ENCODE data around the gene MIR17HG.

The MIR17HG gene

GRCh38 chr13:91347202-91347995, at the start of gene MIR17HG:
TSS of gene MIR17HG (plus strand) at chr13:91347687.
- peak; percentile 93 for DNase-seq
- Mint-ChIP-seq H3K27ac (peak within 1 kb of the TSS; percentile 99), H3K27me3 (no peaks in the 10 kb centered on the region), H3K4me1 (ENCODE audit: low read depth) (peaks cover 49% of the 10 kb centered on the region), H3K4me3 (peak within 1 kb of the TSS; percentile 94), H3K36me3 (ENCODE audit: low read depth) (peaks cover 40% of the 10 kb centered on the region), H3K9me3 (no peaks in the 10 kb centered on the region)

GRCh38 chr13:91298060-91298459, 49.4 kb upstream of the MIR17HG start:
- Mint-ChIP-seq H3K4me1 (ENCODE audit: low read depth) (no peaks in the 10 kb centered on the region), H3K27me3 (peaks cover 19% of the 10 kb centered on the region), H3K27ac (no peak overlapping the region), H3K36me3 (ENCODE audit: low read depth) (no peaks in the 10 kb centered on the region), H3K9me3 (no peaks in the 10 kb centered on the region), H3K4me3 (no peak overlapping the region)
- no peak for DNase-seq

- Mint-ChIP-seq H3K27ac (no peak overlapping the region), H3K4me1 (ENCODE audit: low read depth) (peaks cover 3% of the 10 kb centered on the region), H3K9me3 (no peaks in the 10 kb centered on the region), H3K36me3 (ENCODE audit: low read depth) (no peaks in the 10 kb centered on the region), H3K27me3 (peaks cover 12% of the 10 kb centered on the region), H3K4me3 (no peak overlapping the region)
- no peak for DNase-seq
These were observed 45.4 kb upstream of the MIR17HG start for GRCh38 chr13:91302111-91302510.

GRCh38 chr13:91303031-91303430, 44.5 kb upstream of the MIR17HG start:
- no peaks in the 10 kb centered on the region for H3K36me3 Mint-ChIP-seq (ENCODE audit: low read depth)
- peaks cover 12% of the 10 kb centered on the region for H3K27me3 Mint-ChIP-seq
- no peaks in the 10 kb centered on the region for H3K9me3 Mint-ChIP-seq
- no peak overlapping the region for H3K27ac Mint-ChIP-seq
- DNase-seq: no peak
- peaks cover 5% of the 10 kb centered on the region for H3K4me1 Mint-ChIP-seq (ENCODE audit: low read depth)
- H3K4me3 Mint-ChIP-seq: no peak overlapping the region

- Mint-ChIP-seq H3K36me3 (ENCODE audit: low read depth) (no peaks in the 10 kb centered on the region), H3K9me3 (no peaks in the 10 kb centered on the region), H3K27ac (no peak overlapping the region), H3K27me3 (peaks cover 7% of the 10 kb centered on the region), H3K4me3 (no peak overlapping the region), H3K4me1 (ENCODE audit: low read depth) (peaks cover 5% of the 10 kb centered on the region)
- no peak for DNase-seq
These were observed 42.7 kb upstream of the MIR17HG start for GRCh38 chr13:91304741-91305140.

- no peak for DNase-seq
- Mint-ChIP-seq H3K9me3 (no peaks in the 10 kb centered on the region), H3K27me3 (peaks cover 7% of the 10 kb centered on the region), H3K4me3 (no peak overlapping the region), H3K4me1 (ENCODE audit: low read depth) (peaks cover 5% of the 10 kb centered on the region), H3K27ac (no peak overlapping the region), H3K36me3 (ENCODE audit: low read depth) (no peaks in the 10 kb centered on the region)
These were observed 41.8 kb upstream of the MIR17HG start for GRCh38 chr13:91305652-91306051.

GRCh38 chr13:91307887-91308286, 39.6 kb upstream of the MIR17HG start:
- Mint-ChIP-seq H3K27me3 (peaks cover 4% of the 10 kb centered on the region), H3K9me3 (no peaks in the 10 kb centered on the region)

GRCh38 chr13:91308299-91308698, 39.2 kb upstream of the MIR17HG start:
- no peaks in the 10 kb centered on the region for H3K9me3 Mint-ChIP-seq
- H3K27me3 Mint-ChIP-seq: peaks cover 7% of the 10 kb centered on the region
- no peak overlapping the region for H3K4me3 Mint-ChIP-seq
- H3K36me3 Mint-ChIP-seq (ENCODE audit: low read depth): no peaks in the 10 kb centered on the region
- no peak overlapping the region for H3K27ac Mint-ChIP-seq
- peaks cover 17% of the 10 kb centered on the region for H3K4me1 Mint-ChIP-seq (ENCODE audit: low read depth)
- no peak for DNase-seq

More at GRCh38 chr13:91307887-91308286, 39.6 kb upstream of the MIR17HG start:
- H3K4me1 Mint-ChIP-seq (ENCODE audit: low read depth): peaks cover 13% of the 10 kb centered on the region
- DNase-seq: no peak
- H3K36me3 Mint-ChIP-seq (ENCODE audit: low read depth): no peaks in the 10 kb centered on the region
- H3K4me3 Mint-ChIP-seq: no peak overlapping the region
- no peak overlapping the region for H3K27ac Mint-ChIP-seq

- peaks cover 21% of the 10 kb centered on the region for H3K27me3 Mint-ChIP-seq
- peaks cover 20% of the 10 kb centered on the region for H3K4me1 Mint-ChIP-seq (ENCODE audit: low read depth)
- DNase-seq: no peak
- H3K4me3 Mint-ChIP-seq: no peak overlapping the region
- no peaks in the 10 kb centered on the region for H3K9me3 Mint-ChIP-seq
- no peaks in the 10 kb centered on the region for H3K36me3 Mint-ChIP-seq (ENCODE audit: low read depth)
- H3K27ac Mint-ChIP-seq: no peak overlapping the region
These were observed 36.0 kb upstream of the MIR17HG start for GRCh38 chr13:91311491-91311890.

GRCh38 chr13:91312324-91312723, 35.2 kb upstream of the MIR17HG start:
- Mint-ChIP-seq H3K4me1 (ENCODE audit: low read depth) (peaks cover 20% of the 10 kb centered on the region), H3K9me3 (no peaks in the 10 kb centered on the region), H3K27me3 (peaks cover 22% of the 10 kb centered on the region), H3K4me3 (no peak overlapping the region), H3K36me3 (ENCODE audit: low read depth) (no peaks in the 10 kb centered on the region), H3K27ac (no peak overlapping the region)
- no peak for DNase-seq

GRCh38 chr13:91313103-91313502, 34.4 kb upstream of the MIR17HG start:
- Mint-ChIP-seq H3K4me3 (peak overlapping the region; percentile 43), H3K27ac (peak overlapping the region; percentile 47), H3K36me3 (ENCODE audit: low read depth) (no peaks in the 10 kb centered on the region), H3K27me3 (peaks cover 22% of the 10 kb centered on the region), H3K4me1 (ENCODE audit: low read depth) (peaks cover 18% of the 10 kb centered on the region), H3K9me3 (no peaks in the 10 kb centered on the region)
- DNase-seq: no peak

GRCh38 chr13:91313581-91313980, 33.9 kb upstream of the MIR17HG start:
- Mint-ChIP-seq H3K4me1 (ENCODE audit: low read depth) (peaks cover 18% of the 10 kb centered on the region), H3K9me3 (no peaks in the 10 kb centered on the region), H3K36me3 (ENCODE audit: low read depth) (no peaks in the 10 kb centered on the region), H3K27me3 (peaks cover 22% of the 10 kb centered on the region), H3K4me3 (peak overlapping the region; percentile 43), H3K27ac (peak overlapping the region; percentile 47)
- no peak for DNase-seq

- Mint-ChIP-seq H3K9me3 (no peaks in the 10 kb centered on the region), H3K4me3 (no peak overlapping the region), H3K27ac (no peak overlapping the region), H3K27me3 (peaks cover 22% of the 10 kb centered on the region), H3K36me3 (ENCODE audit: low read depth) (no peaks in the 10 kb centered on the region), H3K4me1 (ENCODE audit: low read depth) (peaks cover 18% of the 10 kb centered on the region)
- DNase-seq: no peak
These were observed 32.6 kb upstream of the MIR17HG start for GRCh38 chr13:91314888-91315287.

- Mint-ChIP-seq H3K36me3 (ENCODE audit: low read depth) (no peaks in the 10 kb centered on the region), H3K4me3 (no peak overlapping the region)
These were observed 28.6 kb upstream of the MIR17HG start for GRCh38 chr13:91318886-91319285.

GRCh38 chr13:91319996-91320395, 27.5 kb upstream of the MIR17HG start:
- H3K27ac Mint-ChIP-seq: no peak overlapping the region
- H3K36me3 Mint-ChIP-seq (ENCODE audit: low read depth): no peaks in the 10 kb centered on the region
- no peak overlapping the region for H3K4me3 Mint-ChIP-seq
- H3K27me3 Mint-ChIP-seq: peaks cover 8% of the 10 kb centered on the region
- DNase-seq: no peak
- H3K4me1 Mint-ChIP-seq (ENCODE audit: low read depth): peaks cover 16% of the 10 kb centered on the region
- H3K9me3 Mint-ChIP-seq: no peaks in the 10 kb centered on the region

More at GRCh38 chr13:91318886-91319285, 28.6 kb upstream of the MIR17HG start:
- peaks cover 16% of the 10 kb centered on the region for H3K4me1 Mint-ChIP-seq (ENCODE audit: low read depth)
- H3K27me3 Mint-ChIP-seq: peaks cover 11% of the 10 kb centered on the region
- no peak overlapping the region for H3K27ac Mint-ChIP-seq
- no peaks in the 10 kb centered on the region for H3K9me3 Mint-ChIP-seq
- no peak for DNase-seq
